Measurements from ENCODE around the gene ZNF708. TPM values are rescaled to one million over a fixed set of nuclear protein-coding genes. Genes with fewer than 3 reads are reported as not detected.
A peak's percentile ranks its signal among the peaks of the same experiment; 100 is the strongest.
"Not testable (repeated sequence)": the region's sequence is repeated elsewhere in the genome, so short reads cannot be mapped to it uniquely, and the experiment has no call there.

The ZNF708 gene
- total RNA-seq: 24.3 and 30.6 TPM in 2 replicates

- Mint-ChIP-seq H3K27me3 (no peaks in the 10 kb centered on the region), H3K36me3 (ENCODE audit: low read depth) (peaks cover 39% of the 10 kb centered on the region), H3K27ac (peak within 1 kb of the TSS; percentile 99), H3K4me3 (peak within 1 kb of the TSS; percentile 99), H3K4me1 (peaks cover 39% of the 10 kb centered on the region), H3K9me3 (peaks cover 6% of the 10 kb centered on the region)
- CTCF ChIA-PET: interaction anchor here (1.3 kb wide), 1 partner anchor 176 kb away, joined by 3 read pairs; the partner anchor contains the start of gene ZNF429
- no peak for TF ChIP-seq CTCF (IDR thresholded peaks at IDR 0.05)
- DNase-seq (peak; percentile 55), ATAC-seq (ENCODE audit: low read depth) (peak; percentile 99)
- POLR2A ChIA-PET: interaction anchor here (0.6 to 3.1 kb wide), 30 partner anchors 10 to 1661 kb away, joined by 3 to 32 read pairs (median 5); partner anchors contain the start of genes ZNF100, ZNF101, ZNF429 and ZNF43
- intact Hi-C loops (cut with micrococcal nuclease): loop anchor here (1.0 to 10.0 kb wide), 9 partner anchors 14 to 554 kb away; partner anchors contain the start of genes ZNF100, ZNF429, ZNF43 and ZNF430
Observed at GRCh38 chr19:21328885-21329605, at the start of gene ZNF708. TSS of gene ZNF708 (minus strand) at chr19:21329410. CDS start at chr19:21329212, 198 bp downstream.

- intact Hi-C loops (cut with micrococcal nuclease): no loop called here
- no peaks in the 10 kb centered on the region for H3K9me3 Mint-ChIP-seq
- no peak overlapping the region for H3K4me3 Mint-ChIP-seq
- no peaks in the 10 kb centered on the region for H3K27me3 Mint-ChIP-seq
- H3K4me1 Mint-ChIP-seq: peaks cover 13% of the 10 kb centered on the region
- H3K27ac Mint-ChIP-seq: no peak overlapping the region
- ATAC-seq (ENCODE audit: low read depth): no peak
- H3K36me3 Mint-ChIP-seq (ENCODE audit: low read depth): peaks cover 52% of the 10 kb centered on the region
- no peak for DNase-seq
- ChIA-PET POLR2A (no interaction called here), CTCF (no interaction called here)
- no peak for TF ChIP-seq CTCF (IDR thresholded peaks at IDR 0.05)
Observed at GRCh38 chr19:21362291-21362690, 33.1 kb upstream of the ZNF708 start.

GRCh38 chr19:21358768-21359451 lies 29.7 kb upstream of the ZNF708 start, which contains the start of gene ZNF738:
TSS of gene ZNF738 (plus strand) at chr19:21359000. CDS start at chr19:21359141, 141 bp downstream.
- ATAC-seq (ENCODE audit: low read depth): peak; percentile 96
- H3K4me1 Mint-ChIP-seq: peaks cover 13% of the 10 kb centered on the region
- ChIA-PET POLR2A (interaction anchor here (0.5 to 2.3 kb wide), 12 partner anchors 30 to 794 kb away, joined by 3 to 26 read pairs (median 4); partner anchors contain the start of genes ZNF100, ZNF429, ZNF493 and ZNF708), CTCF (no interaction called here)
- H3K4me3 Mint-ChIP-seq: peak within 1 kb of the TSS; percentile 100
- peaks cover 24% of the 10 kb centered on the region for H3K36me3 Mint-ChIP-seq (ENCODE audit: low read depth)
- no peaks in the 10 kb centered on the region for H3K27me3 Mint-ChIP-seq
- TF ChIP-seq CTCF (IDR thresholded peaks at IDR 0.05): no peak
- DNase-seq: peak; percentile 70
- intact Hi-C loops (cut with micrococcal nuclease): loop anchor here (1.0 to 10.0 kb wide), 8 partner anchors 30 to 436 kb away; partner anchors contain the start of genes ZNF100, ZNF429, ZNF430 and ZNF493
- H3K9me3 Mint-ChIP-seq: no peaks in the 10 kb centered on the region
- peak within 1 kb of the TSS; percentile 96 for H3K27ac Mint-ChIP-seq

GRCh38 chr19:21352830-21353229 lies 23.6 kb upstream of the ZNF708 start:
- POLR2A ChIA-PET: interaction anchor here (1.0 kb wide), 1 partner anchor 24 kb away, joined by 3 read pairs; the partner anchor contains the start of gene ZNF708
- DNase-seq (no peak), ATAC-seq (ENCODE audit: low read depth) (no peak)
- TF ChIP-seq CTCF (IDR thresholded peaks at IDR 0.05): no peak
- CTCF ChIA-PET: no interaction called here
- no peaks in the 10 kb centered on the region for H3K4me1 Mint-ChIP-seq
- peaks cover 9% of the 10 kb centered on the region for H3K9me3 Mint-ChIP-seq
- H3K27me3 Mint-ChIP-seq: no peaks in the 10 kb centered on the region
- no peak overlapping the region for H3K4me3 Mint-ChIP-seq
- H3K27ac Mint-ChIP-seq: no peak overlapping the region
- no peaks in the 10 kb centered on the region for H3K36me3 Mint-ChIP-seq (ENCODE audit: low read depth)
- intact Hi-C loops (cut with micrococcal nuclease): loop anchor here (10.0 kb wide), 1 partner anchor 328 kb away; the partner anchor contains the start of gene ZNF430

- DNase-seq; H3K4me1 Mint-ChIP-seq; CTCF ChIA-PET; H3K27ac Mint-ChIP-seq; H3K4me3 Mint-ChIP-seq; H3K36me3 Mint-ChIP-seq (ENCODE audit: low read depth); POLR2A ChIA-PET; H3K27me3 Mint-ChIP-seq; intact Hi-C loops (cut with micrococcal nuclease); ATAC-seq (ENCODE audit: low read depth): not testable (repeated sequence)
- H3K9me3 Mint-ChIP-seq: peaks cover 22% of the 10 kb centered on the region
Observed at GRCh38 chr19:21344841-21345240, 15.6 kb upstream of the ZNF708 start.

Measured in activated B cell treated with CpG ODN at 0.5 μM for 24 hours (primary cell).